Right lobe of liver (tissue), 4 donors: ENCODE results near the gene TDRD10.

Source experiments
- POLR2A ChIP-seq: fragments of 450-650 bp; IDR thresholded peaks from one replicate; pipeline ENCODE4 v1.6.1; 2017; ENCODE audit warnings: antibody characterized with exemption, mild to moderate bottlenecking
- TF ChIP-seq, protein P1 (sequence below), 4 donors: fragments of 200-600 bp in 3 of 4; fragments of 450-650 bp in 1 of 4; IDR thresholded peaks; one replicate each; pipeline versions ENCODE4 v1.5.1 to v1.8.0; 2016 to 2022; ENCODE audit warnings: antibody characterized with exemption in 4 of 4, mild to moderate bottlenecking in 2 of 4
- donor health status: DM: no; HTN: no; CAD: no.
- donor health status: DM: no; HTN: no; CAD: no.
- donor health status: DM: no; HTN: yes; CAD: no.

DNA sequence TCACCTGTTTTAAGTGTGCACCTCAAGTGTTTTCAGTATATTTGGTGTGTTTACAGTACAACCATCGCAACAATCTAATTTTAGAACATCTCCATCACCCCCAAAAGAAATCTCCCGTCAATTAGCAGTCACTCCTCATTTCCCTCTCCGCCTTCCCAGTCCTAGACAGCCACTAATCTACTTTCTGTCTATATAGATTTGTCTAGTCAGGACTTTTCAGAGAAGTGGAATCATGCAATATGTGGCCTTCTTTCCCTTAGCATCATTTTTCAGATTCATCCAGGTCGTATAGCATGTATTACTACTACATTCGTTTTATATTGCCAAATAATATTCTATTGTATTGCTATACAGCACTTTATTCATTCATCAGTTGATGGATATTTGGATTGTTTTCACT lies 1.9 kb downstream of the TDRD10 start:
- TF ChIP-seq, protein P1, sequence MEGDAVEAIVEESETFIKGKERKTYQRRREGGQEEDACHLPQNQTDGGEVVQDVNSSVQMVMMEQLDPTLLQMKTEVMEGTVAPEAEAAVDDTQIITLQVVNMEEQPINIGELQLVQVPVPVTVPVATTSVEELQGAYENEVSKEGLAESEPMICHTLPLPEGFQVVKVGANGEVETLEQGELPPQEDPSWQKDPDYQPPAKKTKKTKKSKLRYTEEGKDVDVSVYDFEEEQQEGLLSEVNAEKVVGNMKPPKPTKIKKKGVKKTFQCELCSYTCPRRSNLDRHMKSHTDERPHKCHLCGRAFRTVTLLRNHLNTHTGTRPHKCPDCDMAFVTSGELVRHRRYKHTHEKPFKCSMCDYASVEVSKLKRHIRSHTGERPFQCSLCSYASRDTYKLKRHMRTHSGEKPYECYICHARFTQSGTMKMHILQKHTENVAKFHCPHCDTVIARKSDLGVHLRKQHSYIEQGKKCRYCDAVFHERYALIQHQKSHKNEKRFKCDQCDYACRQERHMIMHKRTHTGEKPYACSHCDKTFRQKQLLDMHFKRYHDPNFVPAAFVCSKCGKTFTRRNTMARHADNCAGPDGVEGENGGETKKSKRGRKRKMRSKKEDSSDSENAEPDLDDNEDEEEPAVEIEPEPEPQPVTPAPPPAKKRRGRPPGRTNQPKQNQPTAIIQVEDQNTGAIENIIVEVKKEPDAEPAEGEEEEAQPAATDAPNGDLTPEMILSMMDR (IDR thresholded peaks at IDR 0.05) = no peak
- TF ChIP-seq POLR2A = no peak
